ENCODE measurements around the gene SH3GLB2. TPM values are rescaled to one million over a fixed set of nuclear protein-coding genes. Genes with fewer than 3 reads are reported as not detected.

SH3GLB2 gene
- total and polyA plus RNA-seq, 2 of the 8 experiments (the other 6 are each of a cell fraction or from before 2014, with no cell fraction given): 52.7 to 79.9 TPM

DNA sequence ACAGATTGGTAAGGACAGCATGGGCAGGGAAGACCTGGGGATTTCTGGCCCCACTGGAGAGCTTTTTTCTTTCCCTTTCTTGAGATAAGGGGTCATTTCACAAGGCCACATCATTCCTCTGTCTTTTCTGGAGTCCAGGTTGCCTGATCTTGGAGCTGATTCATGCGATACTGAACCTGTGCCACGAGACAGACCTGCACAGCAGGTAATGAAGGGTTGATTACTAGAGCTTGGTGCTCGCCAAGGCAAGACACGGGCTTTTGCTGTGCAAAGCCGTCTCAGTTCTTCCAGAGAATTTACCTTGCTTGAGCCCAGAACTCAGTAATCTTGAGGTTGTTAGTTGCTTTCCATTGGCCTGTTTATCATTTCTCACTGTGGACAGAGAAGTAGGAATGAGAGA lies 41.5 kb downstream of the SH3GLB2 start:
- 92% methylated on average over 5 of the region's 5 CpGs; no CpG with 5 or more reads in 1 of the 2 experiments for WGBS, 2 experiments (ENCODE audit: extremely low coverage in 1 of 2, insufficient coverage in 1 of 2, insufficient read length in 1 of 2, insufficient replicate concordance in 2 of 2, low coverage in 1 of 2, low lambda C conversion rate in 2 of 2, missing lambda C conversion rate in 1 of 2)
- Histone ChIP-seq H3K36me3 (ENCODE audit: control insufficient read depth in 2 of 4, insufficient read depth in 4 of 4, low read length in 3 of 4) (peaks cover 22 to 77% (median 68%) of the 10 kb centered on the region in 4 experiments), H2BK20ac (ENCODE audit: low read length) (no peak overlapping the region), H2AFZ (ENCODE audit: low read length) (no peak overlapping the region), H3K23ac (ENCODE audit: insufficient read length) (no peak overlapping the region), H3K79me1 (ENCODE audit: low read depth, low read length) (no peaks in the 10 kb centered on the region), H3K27me3 (replicated peaks in 1 of 4; ENCODE audit: control insufficient read depth in 3 of 4, extremely low read depth in 1 of 4, insufficient read depth in 3 of 4, low read length in 3 of 4) (no peaks in the 10 kb centered on the region), H2AK5ac (ENCODE audit: low read depth, low read length) (no peak overlapping the region), H4K91ac (replicated peaks; ENCODE audit: insufficient read length, low read length) (no peak overlapping the region), H3K4me1 (replicated peaks in 1 of 4; ENCODE audit: control insufficient read depth in 3 of 4, insufficient read depth in 4 of 4, low read length in 3 of 4) (no peaks in the 10 kb centered on the region), H2BK5ac (ENCODE audit: low read depth, low read length) (no peak overlapping the region), H2BK12ac (ENCODE audit: low read depth, low read length) (no peak overlapping the region), H4K20me1 (replicated peaks in 1 of 2; ENCODE audit: control insufficient read depth in 1 of 2, insufficient read depth in 2 of 2, low read length in 2 of 2) (peaks cover 0 to 1% of the 10 kb centered on the region in 2 experiments), H3K23me2 (ENCODE audit: low read depth, low read length) (no peaks in the 10 kb centered on the region), H4K8ac (ENCODE audit: extremely low read depth, insufficient read depth, low read length) (no peak overlapping the region), H2BK120ac (replicated peaks; ENCODE audit: low read depth, low read length) (no peak overlapping the region), H3K4me3 (ENCODE audit: extremely low read depth in 1 of 4, insufficient read depth in 2 of 4, low read depth in 3 of 4, low read length in 4 of 4) (no peak overlapping the region), H3K79me2 (ENCODE audit: control insufficient read depth in 1 of 2, insufficient read depth in 2 of 2, low read length in 2 of 2) (no peaks in the 10 kb centered on the region), H3K27ac (ENCODE audit: low read depth, low read length) (no peak overlapping the region), H3K14ac (ENCODE audit: insufficient read length) (no peak overlapping the region), H3K4me2 (ENCODE audit: insufficient read depth in 1 of 2, low read depth in 2 of 2, low read length in 2 of 2) (no peak overlapping the region), H3K56ac (replicated peaks; ENCODE audit: insufficient read length, low read depth, low read length) (no peak overlapping the region), H2BK15ac (ENCODE audit: low read length) (no peak overlapping the region), H4K5ac (ENCODE audit: insufficient read length, low read depth, low read length) (no peak overlapping the region), H3K9me3 (ENCODE audit: insufficient read depth in 2 of 2, low read depth in 1 of 2, low read length in 1 of 2) (no peaks in the 10 kb centered on the region), H3K4ac (replicated peaks; ENCODE audit: insufficient read length, low read depth, low read length) (no peak overlapping the region), H3K9ac (replicated peaks in 1 of 4; ENCODE audit: extremely low read depth in 1 of 4, low read depth in 3 of 4, low read length in 3 of 4) (no peak overlapping the region), H3K18ac (ENCODE audit: extremely low read depth, low read length) (no peak overlapping the region)
- POLR2A ChIA-PET (ENCODE audit: partially characterized antibody): interaction anchor here (1.0 kb wide), 1 partner anchor 22 kb away, joined by 3 read pairs; no protein-coding TSS in a partner anchor
- FAIRE-seq (no peak), DNase-seq (ENCODE audit: low read depth in 1 of 2, low spot score in 2 of 2) (no peak)
- CTCF ChIA-PET (ENCODE audit: partially characterized antibody): interaction anchor here (0.9 to 3.0 kb wide), 3 partner anchors 16 to 27 kb away, joined by 3 to 9 read pairs (median 5); no protein-coding TSS in a partner anchor
- no peak for TF ChIP-seq FOSL1 (IDR thresholded peaks at IDR 0.05; ENCODE audit: insufficient read depth, low read depth, low read length)
- TF ChIP-seq CHD2 (IDR thresholded peaks at IDR 0.05; ENCODE audit: low read length): no peak
- TF ChIP-seq SIN3A (conservative IDR thresholded peaks at IDR 0.05 in 1 of 2, IDR thresholded peaks at IDR 0.05 in 1 of 2; ENCODE audit: low read depth in 1 of 2, low read length in 2 of 2): no peak
- no peak for TF ChIP-seq HDAC2 (IDR thresholded peaks at IDR 0.05; ENCODE audit: borderline replicate concordance in 1 of 2, low read depth in 2 of 2, low read length in 2 of 2)
- no peak for TF ChIP-seq NRF1 (IDR thresholded peaks at IDR 0.05; ENCODE audit: low read depth, low read length)
- TF ChIP-seq BCL11A (IDR thresholded peaks at IDR 0.05; ENCODE audit: low read depth in 2 of 2, low read length in 2 of 2): no peak
